ENCODE data around the gene TMEM178B.

The TMEM178B gene

GRCh38 chr7:141275350-141275749 lies 201.5 kb downstream of the TMEM178B start:
- no peak overlapping the region for H3K4me3 ChIP-seq
- H3K9ac ChIP-seq (ENCODE audit: insufficient read length), result no peak overlapping the region
- H3K9me3 ChIP-seq (ENCODE audit: low read depth, low read length), result no peaks in the 10 kb centered on the region
- TF ChIP-seq FOXP2 (optimal IDR thresholded peaks at IDR 0.05; ENCODE audit: control extremely low read depth, extremely low read length, insufficient read depth) (no peak), POLR2AphosphoS5 (IDR thresholded peaks at IDR 0.05; ENCODE audit: borderline replicate concordance, low read depth, low read length) (no peak), EZH2 (IDR thresholded peaks at IDR 0.05) (no peak)
- H3K36me3 ChIP-seq (ENCODE audit: insufficient read depth, low read length), result no peaks in the 10 kb centered on the region
- H3K27ac ChIP-seq, result no peak overlapping the region
- DNase-seq (ENCODE audit: low read depth, low spot score), result no peak

- no peak overlapping the region for H3K9ac ChIP-seq (ENCODE audit: insufficient read length)
- no peak overlapping the region for H3K4me3 ChIP-seq
- no peaks in the 10 kb centered on the region for H3K9me3 ChIP-seq (ENCODE audit: low read depth, low read length)
- DNase-seq (ENCODE audit: low read depth, low spot score), result no peak
- TF ChIP-seq EZH2 (IDR thresholded peaks at IDR 0.05), result no peak
- TF ChIP-seq FOXP2 (optimal IDR thresholded peaks at IDR 0.05; ENCODE audit: control extremely low read depth, extremely low read length, insufficient read depth), result no peak
- no peak for TF ChIP-seq POLR2AphosphoS5 (IDR thresholded peaks at IDR 0.05; ENCODE audit: borderline replicate concordance, low read depth, low read length)
- H3K27ac ChIP-seq, result no peak overlapping the region
- no peaks in the 10 kb centered on the region for H3K36me3 ChIP-seq (ENCODE audit: insufficient read depth, low read length)
Measured at GRCh38 chr7:141276031-141276430, 202.2 kb downstream of the TMEM178B start.

GRCh38 chr7:141280100-141280499 lies 206.2 kb downstream of the TMEM178B start:
- TF ChIP-seq EZH2 (IDR thresholded peaks at IDR 0.05), result no peak
- TF ChIP-seq POLR2AphosphoS5 (IDR thresholded peaks at IDR 0.05; ENCODE audit: borderline replicate concordance, low read depth, low read length), result no peak
- TF ChIP-seq FOXP2 (optimal IDR thresholded peaks at IDR 0.05; ENCODE audit: control extremely low read depth, extremely low read length, insufficient read depth), result no peak
- no peak overlapping the region for H3K4me3 ChIP-seq
- no peak for DNase-seq (ENCODE audit: low read depth, low spot score)

GRCh38 chr7:141281311-141281710 lies 207.4 kb downstream of the TMEM178B start:
- Histone ChIP-seq H3K4me3 (peak overlapping the region; percentile 25; the same call in 1 of the 2 replicates), H3K9me3 (ENCODE audit: low read depth, low read length) (no peaks in the 10 kb centered on the region), H3K36me3 (ENCODE audit: insufficient read depth, low read length) (no peaks in the 10 kb centered on the region), H3K9ac (ENCODE audit: insufficient read length) (no peak overlapping the region), H3K27ac (peak overlapping the region; percentile 23; the same call in 1 of the 2 replicates)
- DNase-seq (ENCODE audit: low read depth, low spot score), result no peak
- TF ChIP-seq POLR2AphosphoS5 (IDR thresholded peaks at IDR 0.05; ENCODE audit: borderline replicate concordance, low read depth, low read length) (no peak), EZH2 (IDR thresholded peaks at IDR 0.05) (no peak), FOXP2 (optimal IDR thresholded peaks at IDR 0.05; ENCODE audit: control extremely low read depth, extremely low read length, insufficient read depth) (no peak)

More at GRCh38 chr7:141280100-141280499, 206.2 kb downstream of the TMEM178B start:
- Histone ChIP-seq H3K36me3 (ENCODE audit: insufficient read depth, low read length) (no peaks in the 10 kb centered on the region), H3K9me3 (ENCODE audit: low read depth, low read length) (no peaks in the 10 kb centered on the region), H3K27ac (no peak overlapping the region), H3K9ac (ENCODE audit: insufficient read length) (no peak overlapping the region)

GRCh38 chr7:141286522-141286921 lies 212.7 kb downstream of the TMEM178B start:
- Histone ChIP-seq H3K36me3 (ENCODE audit: insufficient read depth, low read length) (no peaks in the 10 kb centered on the region), H3K27ac (no peak overlapping the region), H3K9me3 (ENCODE audit: low read depth, low read length) (no peaks in the 10 kb centered on the region), H3K9ac (ENCODE audit: insufficient read length) (no peak overlapping the region), H3K4me3 (no peak overlapping the region)
- TF ChIP-seq POLR2AphosphoS5 (IDR thresholded peaks at IDR 0.05; ENCODE audit: borderline replicate concordance, low read depth, low read length) (no peak), EZH2 (IDR thresholded peaks at IDR 0.05) (no peak), FOXP2 (optimal IDR thresholded peaks at IDR 0.05; ENCODE audit: control extremely low read depth, extremely low read length, insufficient read depth) (no peak)
- no peak for DNase-seq (ENCODE audit: low read depth, low spot score)

- no peak overlapping the region for H3K9ac ChIP-seq (ENCODE audit: insufficient read length)
- no peaks in the 10 kb centered on the region for H3K9me3 ChIP-seq (ENCODE audit: low read depth, low read length)
- TF ChIP-seq FOXP2 (optimal IDR thresholded peaks at IDR 0.05; ENCODE audit: control extremely low read depth, extremely low read length, insufficient read depth) (no peak), POLR2AphosphoS5 (IDR thresholded peaks at IDR 0.05; ENCODE audit: borderline replicate concordance, low read depth, low read length) (no peak), EZH2 (IDR thresholded peaks at IDR 0.05) (no peak)
- no peaks in the 10 kb centered on the region for H3K36me3 ChIP-seq (ENCODE audit: insufficient read depth, low read length)
- no peak overlapping the region for H3K27ac ChIP-seq
- DNase-seq (ENCODE audit: low read depth, low spot score), result no peak
- H3K4me3 ChIP-seq, result no peak overlapping the region
Measured at GRCh38 chr7:141287936-141288335, 214.1 kb downstream of the TMEM178B start.

- DNase-seq (ENCODE audit: low read depth, low spot score), result no peak
- Histone ChIP-seq H3K4me3 (no peak overlapping the region), H3K9me3 (ENCODE audit: low read depth, low read length) (no peaks in the 10 kb centered on the region), H3K36me3 (ENCODE audit: insufficient read depth, low read length) (no peaks in the 10 kb centered on the region), H3K27ac (no peak overlapping the region), H3K9ac (ENCODE audit: insufficient read length) (no peak overlapping the region)
- TF ChIP-seq POLR2AphosphoS5 (IDR thresholded peaks at IDR 0.05; ENCODE audit: borderline replicate concordance, low read depth, low read length), result no peak
- TF ChIP-seq EZH2 (IDR thresholded peaks at IDR 0.05), result no peak
- no peak for TF ChIP-seq FOXP2 (optimal IDR thresholded peaks at IDR 0.05; ENCODE audit: control extremely low read depth, extremely low read length, insufficient read depth)
Measured at GRCh38 chr7:141288626-141289025, 214.8 kb downstream of the TMEM178B start.

- Histone ChIP-seq H3K9ac (ENCODE audit: insufficient read length) (no peak overlapping the region), H3K4me3 (no peak overlapping the region), H3K9me3 (ENCODE audit: low read depth, low read length) (no peaks in the 10 kb centered on the region), H3K36me3 (ENCODE audit: insufficient read depth, low read length) (no peaks in the 10 kb centered on the region), H3K27ac (no peak overlapping the region)
- DNase-seq (ENCODE audit: low read depth, low spot score), result no peak
- TF ChIP-seq FOXP2 (optimal IDR thresholded peaks at IDR 0.05; ENCODE audit: control extremely low read depth, extremely low read length, insufficient read depth) (no peak), EZH2 (IDR thresholded peaks at IDR 0.05) (no peak), POLR2AphosphoS5 (IDR thresholded peaks at IDR 0.05; ENCODE audit: borderline replicate concordance, low read depth, low read length) (no peak)
Measured at GRCh38 chr7:141290365-141290764, 216.5 kb downstream of the TMEM178B start.

GRCh38 chr7:141290973-141291372 lies 217.1 kb downstream of the TMEM178B start:
- Histone ChIP-seq H3K9me3 (ENCODE audit: low read depth, low read length) (no peaks in the 10 kb centered on the region), H3K27ac (no peak overlapping the region), H3K36me3 (ENCODE audit: insufficient read depth, low read length) (no peaks in the 10 kb centered on the region), H3K9ac (ENCODE audit: insufficient read length) (no peak overlapping the region), H3K4me3 (no peak overlapping the region)
- no peak for DNase-seq (ENCODE audit: low read depth, low spot score)
- TF ChIP-seq POLR2AphosphoS5 (IDR thresholded peaks at IDR 0.05; ENCODE audit: borderline replicate concordance, low read depth, low read length), result no peak
- TF ChIP-seq EZH2 (IDR thresholded peaks at IDR 0.05), result no peak
- TF ChIP-seq FOXP2 (optimal IDR thresholded peaks at IDR 0.05; ENCODE audit: control extremely low read depth, extremely low read length, insufficient read depth), result no peak
